HG03064 (cell line): Measurements from ENCODE around the gene DPH5.
"Not testable (repeated sequence)": the region's sequence is repeated elsewhere in the genome, so short reads cannot be mapped to it uniquely, and the experiment has no call there.

Experiments used
- ATAC-seq: cut with Tn5 transposase; IDR thresholded peaks from one replicate; pipeline ENCODE4 v1.9.1; 2021; ENCODE audit warnings: low read depth; ENCODE audit not compliant: unreplicated experiment

The DPH5 gene

GRCh38 chr1:100948721-100949405 is 76.7 kb downstream of the DPH5 start:
- not testable (repeated sequence) for ATAC-seq

GRCh38 chr1:100947816-100948215 is 77.8 kb downstream of the DPH5 start:
- not testable (repeated sequence) for ATAC-seq

GRCh38 chr1:100946064-100946463 is 79.5 kb downstream of the DPH5 start:
- not testable (repeated sequence) for ATAC-seq

- no peak for ATAC-seq
Measured at GRCh38 chr1:100943533-100943932, 82.1 kb downstream of the DPH5 start.

- no peak for ATAC-seq
Measured at GRCh38 chr1:100942304-100943046, 83.1 kb downstream of the DPH5 start.

GRCh38 chr1:100941580-100942216 is 83.9 kb downstream of the DPH5 start:
- no peak for ATAC-seq

DNA sequence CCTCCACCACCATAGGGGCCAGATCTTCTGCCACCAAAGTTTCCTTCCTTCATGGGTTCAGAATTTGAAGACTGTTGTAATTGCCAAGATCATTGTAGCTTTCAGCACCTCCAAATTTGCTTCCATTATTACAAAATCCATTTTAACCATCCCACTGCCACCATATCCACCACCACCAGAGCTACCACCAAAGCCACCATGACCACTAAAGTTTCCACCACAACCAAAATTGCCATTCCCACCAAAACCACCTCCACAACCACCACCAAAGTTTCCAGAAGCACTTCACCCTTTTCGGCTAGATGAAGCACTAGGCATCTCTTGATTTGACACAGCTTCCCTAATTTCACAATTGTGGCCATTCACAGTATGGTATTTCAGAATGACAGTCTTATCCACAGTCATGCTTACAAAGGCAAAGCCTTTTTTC is 84.5 kb downstream of the DPH5 start:
- no peak for ATAC-seq
